Nephron progenitor cell (in vitro differentiated cells): ENCODE measurements around the gene PCDHGA8.
"Not testable (repeated sequence)": the region's sequence is repeated elsewhere in the genome, so short reads cannot be mapped to it uniquely, and the experiment has no call there.

Source experiments
- DNase-seq: peaks from one replicate; pipeline ENCODE4 v3.0.0; 2021
- H3K27ac Mint-ChIP-seq: 2 replicates; pipeline ENCODE4 v1.8.0; 2021; ENCODE audit warnings: mild to moderate bottlenecking, moderate library complexity, mixed read lengths
- H3K27me3 Mint-ChIP-seq: 2 replicates; pipeline ENCODE4 v1.8.0; 2021; ENCODE audit warnings: mild to moderate bottlenecking, low read depth, mixed read lengths; ENCODE audit not compliant: poor library complexity
- H3K36me3 Mint-ChIP-seq: 2 replicates; pipeline ENCODE4 v1.8.0; 2021; ENCODE audit warnings: low read depth, mixed read lengths
- H3K4me1 Mint-ChIP-seq: 2 replicates; pipeline ENCODE4 v1.8.0; 2021; ENCODE audit warnings: mixed read lengths
- H3K4me3 Mint-ChIP-seq: 2 replicates; pipeline ENCODE4 v1.8.0; 2021; ENCODE audit warnings: mild to moderate bottlenecking, moderate library complexity, mixed read lengths
- H3K9me3 Mint-ChIP-seq: 2 replicates; pipeline ENCODE4 v1.8.0; 2021; ENCODE audit warnings: mild to moderate bottlenecking, moderate library complexity, mixed read lengths
- TF ChIP-seq, protein P1 (sequence below): fragments of 200-600 bp; sonication (generic); IDR thresholded peaks from 2 replicates; pipeline ENCODE4 v1.5.0; 2021; ENCODE audit warnings: antibody characterized with exemption

Gene PCDHGA8

DNA sequence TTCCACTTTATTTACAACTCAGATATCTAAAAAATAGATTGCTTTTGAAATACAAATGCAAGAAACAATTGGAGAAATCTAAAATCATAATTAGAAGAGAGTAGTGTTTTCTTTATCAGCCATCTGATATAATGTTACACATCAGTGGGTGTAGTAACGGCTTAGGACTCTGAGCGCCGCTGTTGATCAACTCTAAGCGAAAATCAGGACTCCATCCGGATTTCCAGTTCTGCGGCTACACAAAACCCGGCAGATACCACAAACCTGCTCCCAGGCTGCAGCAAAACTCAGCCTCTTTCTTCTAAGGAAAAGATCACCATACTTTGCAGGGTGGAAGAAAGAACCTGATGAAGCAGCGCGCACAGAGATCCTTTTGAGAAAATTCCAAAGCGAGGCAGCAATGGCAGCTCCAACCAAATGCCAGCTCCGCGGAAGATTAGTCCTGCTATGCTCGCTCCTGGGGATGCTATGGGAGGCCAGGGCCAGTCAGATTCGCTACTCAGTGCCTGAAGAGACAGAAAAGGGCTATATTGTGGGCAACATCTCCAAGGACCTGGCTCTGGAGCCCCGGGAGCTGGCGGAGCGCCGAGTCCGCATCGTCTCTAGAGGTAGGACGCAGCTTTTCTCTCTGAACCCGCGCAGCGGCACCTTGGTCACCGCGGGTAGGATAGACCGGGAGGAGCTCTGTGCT is 10.3 kb downstream of the PCDHGA8 start, which contains the start of gene PCDHGA9:
PCDHGA9 (plus strand) TSS at position 226 of the 691 bp plus-strand sequence; CDS start at position 401, 175 bp downstream.
- TF ChIP-seq, protein P1, sequence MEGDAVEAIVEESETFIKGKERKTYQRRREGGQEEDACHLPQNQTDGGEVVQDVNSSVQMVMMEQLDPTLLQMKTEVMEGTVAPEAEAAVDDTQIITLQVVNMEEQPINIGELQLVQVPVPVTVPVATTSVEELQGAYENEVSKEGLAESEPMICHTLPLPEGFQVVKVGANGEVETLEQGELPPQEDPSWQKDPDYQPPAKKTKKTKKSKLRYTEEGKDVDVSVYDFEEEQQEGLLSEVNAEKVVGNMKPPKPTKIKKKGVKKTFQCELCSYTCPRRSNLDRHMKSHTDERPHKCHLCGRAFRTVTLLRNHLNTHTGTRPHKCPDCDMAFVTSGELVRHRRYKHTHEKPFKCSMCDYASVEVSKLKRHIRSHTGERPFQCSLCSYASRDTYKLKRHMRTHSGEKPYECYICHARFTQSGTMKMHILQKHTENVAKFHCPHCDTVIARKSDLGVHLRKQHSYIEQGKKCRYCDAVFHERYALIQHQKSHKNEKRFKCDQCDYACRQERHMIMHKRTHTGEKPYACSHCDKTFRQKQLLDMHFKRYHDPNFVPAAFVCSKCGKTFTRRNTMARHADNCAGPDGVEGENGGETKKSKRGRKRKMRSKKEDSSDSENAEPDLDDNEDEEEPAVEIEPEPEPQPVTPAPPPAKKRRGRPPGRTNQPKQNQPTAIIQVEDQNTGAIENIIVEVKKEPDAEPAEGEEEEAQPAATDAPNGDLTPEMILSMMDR: no peak
- peaks cover 89% of the 10 kb centered on the region for H3K9me3 Mint-ChIP-seq
- H3K36me3 Mint-ChIP-seq: peaks cover 70% of the 10 kb centered on the region
- peaks cover 5% of the 10 kb centered on the region for H3K27me3 Mint-ChIP-seq
- no peak within 1 kb of the TSS for H3K27ac Mint-ChIP-seq
- H3K4me1 Mint-ChIP-seq: no peaks in the 10 kb centered on the region
- no peak within 1 kb of the TSS for H3K4me3 Mint-ChIP-seq
- DNase-seq: no peak

DNA sequence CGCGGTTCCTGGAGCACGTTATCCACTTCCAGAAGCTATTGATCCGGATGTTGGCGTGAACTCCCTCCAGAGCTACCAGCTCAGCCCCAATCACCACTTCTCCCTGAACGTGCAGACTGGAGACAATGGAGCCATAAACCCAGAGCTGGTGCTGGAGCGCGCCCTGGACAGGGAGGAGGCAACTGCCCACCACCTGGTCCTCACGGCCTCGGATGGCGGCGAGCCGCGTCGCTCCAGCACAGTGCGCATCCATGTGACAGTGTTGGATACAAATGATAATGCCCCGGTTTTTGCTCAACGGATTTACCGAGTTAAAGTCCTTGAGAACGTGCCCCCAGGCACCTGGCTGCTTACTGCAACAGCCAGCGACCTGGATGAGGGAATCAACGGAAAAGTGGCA is 11.0 kb downstream of the PCDHGA8 start:
- Mint-ChIP-seq H3K4me3 (no peak overlapping the region), H3K27me3 (peaks cover 5% of the 10 kb centered on the region), H3K27ac (no peak overlapping the region), H3K4me1 (peaks cover 4% of the 10 kb centered on the region), H3K9me3 (peaks cover 92% of the 10 kb centered on the region), H3K36me3 (peaks cover 77% of the 10 kb centered on the region)
- DNase-seq: no peak
- TF ChIP-seq, protein P1: no peak

DNA sequence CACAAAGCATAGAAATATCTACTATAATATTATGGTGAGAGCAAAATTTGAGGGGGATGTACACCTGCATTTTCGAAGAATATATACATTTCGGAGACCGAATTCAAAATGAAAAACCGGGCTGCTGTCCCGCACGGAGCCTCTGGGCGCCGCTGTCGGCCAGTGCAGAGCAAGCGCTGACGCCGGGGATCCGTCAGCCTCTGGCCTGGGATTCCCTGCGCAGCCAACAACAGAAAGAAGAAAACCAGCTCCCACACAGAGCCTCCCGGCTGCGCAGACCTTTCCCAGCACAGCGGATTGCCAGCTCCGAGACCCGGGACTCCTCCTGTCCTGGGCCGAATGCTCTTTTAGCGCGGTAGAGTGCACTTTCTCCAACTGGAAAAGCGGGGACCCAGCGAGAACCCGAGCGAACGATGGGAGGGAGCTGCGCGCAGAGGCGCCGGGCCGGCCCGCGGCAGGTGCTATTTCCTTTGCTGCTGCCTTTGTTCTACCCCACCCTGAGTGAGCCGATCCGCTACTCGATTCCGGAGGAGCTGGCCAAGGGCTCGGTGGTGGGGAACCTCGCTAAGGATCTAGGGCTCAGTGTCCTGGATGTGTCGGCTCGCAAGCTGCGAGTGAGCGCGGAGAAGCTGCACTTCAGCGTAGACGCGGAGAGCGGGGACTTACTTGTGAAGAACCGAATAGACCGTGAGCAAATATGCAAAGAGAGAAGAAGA is 15.5 kb downstream of the PCDHGA8 start, which contains the start of gene PCDHGB6:
PCDHGB6 (plus strand) TSS at position 232 of the 716 bp plus-strand sequence; CDS start at position 414, 182 bp downstream.
- Mint-ChIP-seq H3K9me3 (peaks cover 98% of the 10 kb centered on the region), H3K4me3 (peak within 1 kb of the TSS; percentile 97), H3K36me3 (peaks cover 88% of the 10 kb centered on the region), H3K4me1 (peaks cover 18% of the 10 kb centered on the region), H3K27ac (peak within 1 kb of the TSS; percentile 95)
- DNase-seq: peak; percentile 87
- TF ChIP-seq, protein P1: peak; percentile 86
- H3K27me3 Mint-ChIP-seq: not testable (repeated sequence)

DNA sequence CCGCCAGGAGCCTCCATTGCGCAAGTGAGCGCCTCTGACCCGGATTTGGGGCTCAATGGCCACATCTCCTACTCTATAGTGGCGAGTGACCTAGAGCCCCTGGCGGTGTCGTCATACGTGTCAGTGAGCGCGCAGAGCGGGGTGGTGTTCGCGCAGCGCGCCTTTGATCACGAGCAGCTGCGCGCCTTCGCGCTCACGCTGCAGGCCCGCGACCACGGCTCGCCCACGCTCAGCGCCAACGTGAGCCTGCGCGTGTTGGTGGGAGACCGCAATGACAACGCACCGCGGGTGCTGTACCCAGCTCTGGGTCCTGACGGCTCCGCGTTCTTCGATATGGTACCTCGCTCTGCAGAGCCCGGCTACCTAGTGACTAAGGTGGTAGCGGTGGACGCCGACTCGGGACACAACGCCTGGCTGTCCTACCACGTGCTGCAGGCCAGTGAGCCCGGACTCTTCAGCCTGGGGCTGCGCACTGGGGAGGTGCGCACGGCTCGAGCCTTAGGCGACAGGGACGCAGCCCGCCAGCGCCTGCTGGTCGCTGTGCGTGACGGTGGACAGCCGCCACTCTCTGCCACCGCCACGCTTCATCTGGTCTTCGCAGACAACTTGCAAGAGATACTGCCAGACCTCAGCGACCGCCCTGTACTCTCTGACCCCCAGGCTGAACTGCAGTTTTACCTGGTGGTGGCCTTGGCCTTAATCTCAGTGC is 17.3 kb downstream of the PCDHGA8 start:
- peaks cover 100% of the 10 kb centered on the region for H3K9me3 Mint-ChIP-seq

DNA sequence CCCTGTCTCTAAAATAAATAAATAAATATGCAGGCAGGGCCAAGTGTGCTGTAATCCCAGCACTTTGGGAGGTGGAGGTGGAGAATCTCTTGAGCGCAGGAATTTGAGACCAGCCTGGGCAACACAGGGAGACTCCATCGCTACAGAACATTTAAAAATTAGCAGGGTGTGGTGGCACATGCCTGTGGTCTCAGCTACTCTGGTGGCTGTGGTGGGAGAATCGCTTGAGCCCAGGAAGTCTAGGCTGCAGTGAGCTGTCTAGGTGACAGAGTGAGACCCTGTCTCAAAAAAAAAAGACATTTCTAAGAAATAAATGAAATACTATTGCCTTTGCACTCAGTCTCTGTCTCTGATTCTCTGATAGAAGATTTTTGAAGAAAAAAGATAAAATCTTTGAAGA is 19.1 kb downstream of the PCDHGA8 start:
- DNase-seq: no peak

More for the DNA sequence above, 17.3 kb downstream of the PCDHGA8 start:
- peaks cover 95% of the 10 kb centered on the region for H3K36me3 Mint-ChIP-seq
- peaks cover 23% of the 10 kb centered on the region for H3K4me1 Mint-ChIP-seq
- DNase-seq: no peak
- peak overlapping the region; percentile 79 for H3K4me3 Mint-ChIP-seq
- peaks cover 23% of the 10 kb centered on the region for H3K27me3 Mint-ChIP-seq
- no peak overlapping the region for H3K27ac Mint-ChIP-seq
- TF ChIP-seq, protein P1: no peak

More for the DNA sequence above, 19.1 kb downstream of the PCDHGA8 start:
- TF ChIP-seq, protein P1: no peak
- Mint-ChIP-seq H3K9me3 (peaks cover 100% of the 10 kb centered on the region), H3K4me1 (peaks cover 23% of the 10 kb centered on the region), H3K27ac (no peak overlapping the region), H3K4me3 (peak overlapping the region; percentile 49), H3K27me3 (peaks cover 23% of the 10 kb centered on the region), H3K36me3 (peaks cover 95% of the 10 kb centered on the region)
